GM21360 (cell line): ENCODE data around the gene GLCCI1.
"Not testable (repeated sequence)": the region's sequence is repeated elsewhere in the genome, so short reads cannot be mapped to it uniquely, and the experiment has no call there.

ENCODE experiments used
- ATAC-seq: cut with Tn5 transposase; IDR thresholded peaks from one replicate; pipeline ENCODE4 v1.9.1; 2021; ENCODE audit warnings: mild to moderate bottlenecking, moderate library complexity; ENCODE audit not compliant: unreplicated experiment

GLCCI1 gene

GRCh38 chr7:8042796-8043535, 74.4 kb downstream of the GLCCI1 start:
- ATAC-seq = no peak

GRCh38 chr7:8044761-8045430, 76.3 kb downstream of the GLCCI1 start:
- no peak for ATAC-seq

- ATAC-seq = not testable (repeated sequence)
Measured at GRCh38 chr7:8048067-8048466, 79.5 kb downstream of the GLCCI1 start.

GRCh38 chr7:8051373-8051772, 82.8 kb downstream of the GLCCI1 start:
- peak; percentile 42 for ATAC-seq

GRCh38 chr7:8051998-8052397, 83.4 kb downstream of the GLCCI1 start:
- ATAC-seq = no peak

- no peak for ATAC-seq
Measured at GRCh38 chr7:8052824-8053223, 84.2 kb downstream of the GLCCI1 start.

GRCh38 chr7:8056439-8056838, 87.8 kb downstream of the GLCCI1 start:
- ATAC-seq = no peak

GRCh38 chr7:8057566-8057965, 89.0 kb downstream of the GLCCI1 start:
- no peak for ATAC-seq

- no peak for ATAC-seq
Measured at GRCh38 chr7:8058322-8058721, 89.7 kb downstream of the GLCCI1 start.

- ATAC-seq = no peak
Measured at GRCh38 chr7:8058852-8059251, 90.3 kb downstream of the GLCCI1 start.

- no peak for ATAC-seq
Measured at GRCh38 chr7:8060241-8060640, 91.6 kb downstream of the GLCCI1 start.

GRCh38 chr7:8063300-8063699, 94.7 kb downstream of the GLCCI1 start:
- ATAC-seq = not testable (repeated sequence)

GRCh38 chr7:8063706-8064297, 95.2 kb downstream of the GLCCI1 start:
- ATAC-seq = no peak

- ATAC-seq = no peak
Measured at GRCh38 chr7:8064828-8065227, 96.2 kb downstream of the GLCCI1 start.

- no peak for ATAC-seq
Measured at GRCh38 chr7:8065356-8065813, 96.8 kb downstream of the GLCCI1 start.

- no peak for ATAC-seq
Measured at GRCh38 chr7:8068892-8069686, 100.5 kb downstream of the GLCCI1 start.

GRCh38 chr7:8070451-8071180, 102.0 kb downstream of the GLCCI1 start:
- no peak for ATAC-seq

- ATAC-seq = no peak
Measured at GRCh38 chr7:8078418-8078817, 109.8 kb downstream of the GLCCI1 start.

GRCh38 chr7:8082762-8083161, 114.2 kb downstream of the GLCCI1 start:
- no peak for ATAC-seq

GRCh38 chr7:8084836-8085235, 116.2 kb downstream of the GLCCI1 start:
- ATAC-seq = no peak

- ATAC-seq = no peak
Measured at GRCh38 chr7:8085420-8085819, 116.8 kb downstream of the GLCCI1 start.
